Progenitor cell of endocrine pancreas (in vitro differentiated cells): ENCODE data around the gene MX1. TPM values are rescaled to one million over a fixed set of nuclear protein-coding genes. Genes with fewer than 3 reads are reported as not detected.

Experiments used
- DNase-seq: peaks from one replicate; pipeline ENCODE4 v3.0.0; 2021; ENCODE audit warnings: low spot score; ENCODE audit not compliant: unreplicated experiment
- H3K27ac Mint-ChIP-seq: 2 replicates; pipeline ENCODE4 v1.8.0; 2021; ENCODE audit warnings: mild to moderate bottlenecking, moderate library complexity, mixed read lengths
- H3K27me3 Mint-ChIP-seq: 2 replicates; pipeline ENCODE4 v1.8.0; 2021; ENCODE audit warnings: mixed read lengths
- H3K36me3 Mint-ChIP-seq: 2 replicates; pipeline ENCODE4 v1.8.0; 2022; ENCODE audit warnings: mixed read lengths; ENCODE audit not compliant: insufficient read depth
- H3K4me1 Mint-ChIP-seq: 2 replicates; pipeline ENCODE4 v1.8.0; 2021; ENCODE audit warnings: low read depth, mixed read lengths
- H3K4me3 Mint-ChIP-seq: 2 replicates; pipeline ENCODE4 v1.8.0; 2021; ENCODE audit warnings: low read depth, mild to moderate bottlenecking, moderate library complexity, mixed read lengths
- H3K9me3 Mint-ChIP-seq: 2 replicates; pipeline ENCODE4 v1.8.0; 2021; ENCODE audit warnings: low read depth, mixed read lengths
- CTCF ChIP-seq: fragments of 200-600 bp; sonication (generic); IDR thresholded peaks from one replicate; pipeline ENCODE4 v1.5.0; 2021; ENCODE audit warnings: antibody characterized with exemption, mild to moderate bottlenecking; ENCODE audit not compliant: unreplicated experiment
- total RNA-seq: library from RNA; stranded (reverse); gene quantifications from 2 replicates; pipeline ENCODE4 v1.2.1, GENCODE V29; 2021

Gene MX1
- total RNA-seq, 1 donor from 2014 or later = 2.1 TPM

GRCh38 chr21:41402231-41402630, 23.8 kb upstream of the MX1 start:
- Mint-ChIP-seq H3K4me1 (peaks cover 1% of the 10 kb centered on the region), H3K27ac (no peak overlapping the region), H3K36me3 (no peaks in the 10 kb centered on the region), H3K9me3 (no peaks in the 10 kb centered on the region), H3K27me3 (peaks cover 10% of the 10 kb centered on the region), H3K4me3 (no peak overlapping the region)
- no peak for DNase-seq
- TF ChIP-seq CTCF = no peak

- H3K9me3 Mint-ChIP-seq = no peaks in the 10 kb centered on the region
- H3K27ac Mint-ChIP-seq = no peak overlapping the region
- no peak for TF ChIP-seq CTCF
- H3K36me3 Mint-ChIP-seq = no peaks in the 10 kb centered on the region
- H3K4me3 Mint-ChIP-seq = no peak overlapping the region
- H3K4me1 Mint-ChIP-seq = peaks cover 1% of the 10 kb centered on the region
- DNase-seq = no peak
- peaks cover 7% of the 10 kb centered on the region for H3K27me3 Mint-ChIP-seq
Observed at GRCh38 chr21:41402796-41403195, 23.2 kb upstream of the MX1 start.

- no peaks in the 10 kb centered on the region for H3K36me3 Mint-ChIP-seq
- peaks cover 1% of the 10 kb centered on the region for H3K4me1 Mint-ChIP-seq
- DNase-seq = no peak
- no peak for TF ChIP-seq CTCF
- H3K27ac Mint-ChIP-seq = no peak overlapping the region
- peaks cover 12% of the 10 kb centered on the region for H3K27me3 Mint-ChIP-seq
- H3K4me3 Mint-ChIP-seq = no peak overlapping the region
- H3K9me3 Mint-ChIP-seq = no peaks in the 10 kb centered on the region
Observed at GRCh38 chr21:41403331-41403730, 22.7 kb upstream of the MX1 start.

GRCh38 chr21:41403966-41404365, 22.1 kb upstream of the MX1 start:
- peaks cover 1% of the 10 kb centered on the region for H3K4me1 Mint-ChIP-seq
- H3K4me3 Mint-ChIP-seq = no peak overlapping the region
- no peak for DNase-seq
- no peak overlapping the region for H3K27ac Mint-ChIP-seq
- H3K36me3 Mint-ChIP-seq = no peaks in the 10 kb centered on the region
- H3K9me3 Mint-ChIP-seq = no peaks in the 10 kb centered on the region
- H3K27me3 Mint-ChIP-seq = peaks cover 19% of the 10 kb centered on the region
- TF ChIP-seq CTCF = no peak

GRCh38 chr21:41405321-41405720, 20.7 kb upstream of the MX1 start:
- Mint-ChIP-seq H3K4me1 (peaks cover 1% of the 10 kb centered on the region), H3K27ac (no peak overlapping the region), H3K27me3 (peaks cover 21% of the 10 kb centered on the region), H3K36me3 (no peaks in the 10 kb centered on the region), H3K4me3 (no peak overlapping the region), H3K9me3 (no peaks in the 10 kb centered on the region)
- DNase-seq = no peak
- TF ChIP-seq CTCF = no peak
